Measurements from ENCODE around the gene NUDT14.

The NUDT14 gene

GRCh38 chr14:105135700-105136395 is 45.3 kb downstream of the NUDT14 start:
- no peak for DNase-seq (ENCODE audit: low read depth in 2 of 2)

- DNase-seq (ENCODE audit: low read depth in 2 of 2): no peak
Observed at GRCh38 chr14:105132921-105133654, 48.0 kb downstream of the NUDT14 start.

GRCh38 chr14:105131241-105131640 is 49.9 kb downstream of the NUDT14 start:
- DNase-seq (ENCODE audit: low read depth in 2 of 2): no peak

- DNase-seq (ENCODE audit: low read depth in 2 of 2): no peak
Observed at GRCh38 chr14:105128059-105128458, 53.1 kb downstream of the NUDT14 start.

- no peak for DNase-seq (ENCODE audit: low read depth in 2 of 2)
Observed at GRCh38 chr14:105126981-105127329, 54.2 kb downstream of the NUDT14 start.

- no peak for DNase-seq (ENCODE audit: low read depth in 2 of 2)
Observed at GRCh38 chr14:105126126-105126980, 54.8 kb downstream of the NUDT14 start.

GRCh38 chr14:105124823-105125222 is 56.3 kb downstream of the NUDT14 start:
- DNase-seq (ENCODE audit: low read depth in 2 of 2): no peak

GRCh38 chr14:105123981-105124765 is 56.9 kb downstream of the NUDT14 start:
- no peak for DNase-seq (ENCODE audit: low read depth in 2 of 2)

- DNase-seq (ENCODE audit: low read depth in 2 of 2): no peak
Observed at GRCh38 chr14:105123064-105123665, 57.9 kb downstream of the NUDT14 start.
